Neural crest cell (in vitro differentiated cells): Measurements from ENCODE around the gene PACRG. TPM values are rescaled to one million over a fixed set of nuclear protein-coding genes. Genes with fewer than 3 reads are reported as not detected.

Experiments used
- DNase-seq: peaks from one replicate; pipeline ENCODE4 v3.0.0; 2021; ENCODE audit warnings: low read depth, mixed read lengths, low spot score
- H3K27ac Mint-ChIP-seq: one replicate; pipeline ENCODE4 v1.8.0; 2021; ENCODE audit warnings: mild to moderate bottlenecking, mixed read lengths; ENCODE audit not compliant: unreplicated experiment
- H3K27me3 Mint-ChIP-seq: 2 replicates; pipeline ENCODE4 v1.8.0; 2021; ENCODE audit warnings: low read depth, mild to moderate bottlenecking, mixed read lengths
- H3K36me3 Mint-ChIP-seq: 2 replicates; pipeline ENCODE4 v1.8.0; 2021; ENCODE audit warnings: low read depth, mild to moderate bottlenecking, mixed read lengths
- H3K4me1 Mint-ChIP-seq: 2 replicates; pipeline ENCODE4 v1.8.0; 2021; ENCODE audit warnings: mixed read lengths
- H3K4me3 Mint-ChIP-seq: one replicate; pipeline ENCODE4 v1.8.0; 2021; ENCODE audit warnings: mild to moderate bottlenecking, mixed read lengths
- H3K9me3 Mint-ChIP-seq: 2 replicates; pipeline ENCODE4 v1.8.0; 2021; ENCODE audit warnings: mixed read lengths
- total RNA-seq: library from RNA; stranded (reverse); gene quantifications from 2 replicates; pipeline ENCODE4 v1.2.1, GENCODE V29; 2021
- TF ChIP-seq, protein P1 (sequence below): fragments of 200-600 bp; sonication (generic); conservative IDR thresholded peaks from 2 replicates; pipeline ENCODE4 v1.5.0; 2021; ENCODE audit warnings: antibody characterized with exemption, mild to moderate bottlenecking

PACRG gene
- total RNA-seq, 1 donor from 2014 or later = 1.8 TPM

DNA sequence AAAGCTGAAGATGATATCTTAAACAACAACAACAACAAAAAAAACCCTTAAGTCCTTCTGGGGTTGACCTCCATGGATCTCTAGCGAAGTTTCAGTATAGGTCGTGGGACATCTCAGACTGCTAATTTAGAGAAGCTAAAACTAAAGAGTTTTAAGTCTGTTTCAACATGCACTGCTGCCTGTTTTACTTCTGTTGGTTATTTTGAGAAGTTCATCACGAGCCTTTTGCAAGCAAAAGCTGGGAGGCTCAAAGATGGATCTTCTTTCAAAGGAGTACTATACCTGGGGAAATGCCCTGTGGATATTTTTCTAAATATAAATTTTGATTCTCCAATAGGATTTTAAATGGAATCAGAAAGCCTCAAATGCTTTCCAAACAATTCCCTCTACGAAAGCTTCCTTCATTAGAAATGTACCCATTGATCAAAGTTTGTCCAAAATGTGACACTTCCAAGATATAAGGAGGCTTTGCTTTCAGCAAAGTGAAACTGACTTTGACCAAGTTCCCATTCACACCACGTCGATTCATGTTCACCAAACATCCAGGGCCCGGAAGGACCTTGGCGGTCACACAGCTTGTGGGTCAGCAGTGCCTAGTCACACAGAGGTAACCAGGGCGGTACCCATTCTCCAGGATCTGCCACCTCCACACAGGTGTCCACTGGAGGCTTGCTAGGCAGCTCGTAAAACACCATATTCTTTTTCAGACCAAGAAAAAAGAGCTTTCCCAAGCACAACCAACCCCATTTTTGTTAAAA lies 592.0 kb downstream of the PACRG start:
- Mint-ChIP-seq H3K9me3 (no peaks in the 10 kb centered on the region), H3K4me1 (peaks cover 52% of the 10 kb centered on the region), H3K4me3 (no peak overlapping the region), H3K27me3 (no peaks in the 10 kb centered on the region), H3K27ac (no peak overlapping the region), H3K36me3 (no peaks in the 10 kb centered on the region)
- no peak for DNase-seq
- TF ChIP-seq, protein P1, sequence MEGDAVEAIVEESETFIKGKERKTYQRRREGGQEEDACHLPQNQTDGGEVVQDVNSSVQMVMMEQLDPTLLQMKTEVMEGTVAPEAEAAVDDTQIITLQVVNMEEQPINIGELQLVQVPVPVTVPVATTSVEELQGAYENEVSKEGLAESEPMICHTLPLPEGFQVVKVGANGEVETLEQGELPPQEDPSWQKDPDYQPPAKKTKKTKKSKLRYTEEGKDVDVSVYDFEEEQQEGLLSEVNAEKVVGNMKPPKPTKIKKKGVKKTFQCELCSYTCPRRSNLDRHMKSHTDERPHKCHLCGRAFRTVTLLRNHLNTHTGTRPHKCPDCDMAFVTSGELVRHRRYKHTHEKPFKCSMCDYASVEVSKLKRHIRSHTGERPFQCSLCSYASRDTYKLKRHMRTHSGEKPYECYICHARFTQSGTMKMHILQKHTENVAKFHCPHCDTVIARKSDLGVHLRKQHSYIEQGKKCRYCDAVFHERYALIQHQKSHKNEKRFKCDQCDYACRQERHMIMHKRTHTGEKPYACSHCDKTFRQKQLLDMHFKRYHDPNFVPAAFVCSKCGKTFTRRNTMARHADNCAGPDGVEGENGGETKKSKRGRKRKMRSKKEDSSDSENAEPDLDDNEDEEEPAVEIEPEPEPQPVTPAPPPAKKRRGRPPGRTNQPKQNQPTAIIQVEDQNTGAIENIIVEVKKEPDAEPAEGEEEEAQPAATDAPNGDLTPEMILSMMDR = no peak

DNA sequence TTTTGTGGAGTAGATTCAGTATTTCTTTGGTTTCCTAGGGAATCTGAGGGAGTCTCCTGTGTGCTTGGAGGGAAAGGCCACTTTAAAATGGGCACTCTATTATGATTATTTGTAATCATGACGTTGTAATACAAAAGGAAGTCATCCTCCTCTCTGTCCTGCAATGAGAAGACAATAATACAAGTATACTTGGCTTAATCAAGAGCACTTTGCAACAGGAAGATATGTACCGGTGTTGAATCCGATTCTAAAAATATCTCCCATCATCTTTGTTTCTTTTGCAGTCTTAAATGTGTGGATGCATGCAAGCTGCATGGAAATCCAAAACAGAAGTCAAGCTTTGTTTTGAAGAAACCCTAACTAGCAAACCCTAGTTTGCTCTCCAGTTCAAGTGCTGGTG lies 592.6 kb downstream of the PACRG start:
- Mint-ChIP-seq H3K4me1 (peaks cover 52% of the 10 kb centered on the region), H3K9me3 (no peaks in the 10 kb centered on the region)

DNA sequence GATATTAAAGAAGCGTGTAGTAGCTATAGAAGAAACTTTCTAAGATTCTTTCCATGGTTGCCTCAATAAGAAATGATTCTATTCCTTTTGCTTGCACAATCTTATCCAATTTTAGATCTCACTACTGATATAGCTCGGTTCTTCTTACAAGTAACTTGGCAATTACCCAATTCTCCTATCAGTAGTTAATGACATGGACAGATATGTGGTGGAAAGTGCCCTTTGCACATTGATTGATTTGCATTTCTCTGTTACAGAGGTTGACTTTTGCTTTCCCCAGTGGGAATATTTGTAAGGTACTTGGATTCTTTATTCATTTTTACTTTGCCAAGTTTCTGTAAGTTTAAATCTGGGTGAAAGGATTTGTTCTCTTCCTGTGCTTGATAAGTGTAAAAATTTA lies 593.0 kb downstream of the PACRG start:
- Mint-ChIP-seq H3K4me1 (peaks cover 49% of the 10 kb centered on the region), H3K36me3 (no peaks in the 10 kb centered on the region), H3K27ac (no peak overlapping the region), H3K27me3 (no peaks in the 10 kb centered on the region), H3K4me3 (no peak overlapping the region), H3K9me3 (no peaks in the 10 kb centered on the region)
- DNase-seq = no peak
- TF ChIP-seq, protein P1 = no peak

More for the DNA sequence above, 592.6 kb downstream of the PACRG start:
- H3K27me3 Mint-ChIP-seq = no peaks in the 10 kb centered on the region
- H3K36me3 Mint-ChIP-seq = no peaks in the 10 kb centered on the region
- DNase-seq = no peak
- H3K27ac Mint-ChIP-seq = no peak overlapping the region
- H3K4me3 Mint-ChIP-seq = no peak overlapping the region
- TF ChIP-seq, protein P1 = no peak

DNA sequence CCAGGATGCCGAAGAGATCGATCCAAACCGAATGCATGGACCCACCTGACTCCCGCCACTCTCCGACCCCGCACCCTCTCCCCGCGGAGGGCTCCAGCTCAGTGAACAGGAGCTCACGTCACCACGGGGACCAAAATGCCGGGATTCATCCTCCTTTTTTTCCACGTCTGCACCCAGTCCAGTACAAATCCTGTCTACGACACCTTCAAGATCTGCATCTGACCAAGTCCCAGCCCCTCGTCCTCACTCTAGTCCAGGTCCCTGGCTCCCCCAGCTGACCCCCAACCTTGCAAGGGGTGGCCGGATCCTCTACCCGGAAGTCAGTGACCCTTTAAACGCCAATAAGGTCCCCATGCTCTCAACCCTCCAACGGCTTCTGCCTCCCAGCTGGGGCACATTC lies 593.9 kb downstream of the PACRG start:
- Mint-ChIP-seq H3K9me3 (no peaks in the 10 kb centered on the region), H3K27me3 (no peaks in the 10 kb centered on the region), H3K4me3 (no peak overlapping the region), H3K4me1 (peaks cover 48% of the 10 kb centered on the region), H3K27ac (peak overlapping the region; percentile 43), H3K36me3 (no peaks in the 10 kb centered on the region)
- TF ChIP-seq, protein P1 = no peak
- no peak for DNase-seq

DNA sequence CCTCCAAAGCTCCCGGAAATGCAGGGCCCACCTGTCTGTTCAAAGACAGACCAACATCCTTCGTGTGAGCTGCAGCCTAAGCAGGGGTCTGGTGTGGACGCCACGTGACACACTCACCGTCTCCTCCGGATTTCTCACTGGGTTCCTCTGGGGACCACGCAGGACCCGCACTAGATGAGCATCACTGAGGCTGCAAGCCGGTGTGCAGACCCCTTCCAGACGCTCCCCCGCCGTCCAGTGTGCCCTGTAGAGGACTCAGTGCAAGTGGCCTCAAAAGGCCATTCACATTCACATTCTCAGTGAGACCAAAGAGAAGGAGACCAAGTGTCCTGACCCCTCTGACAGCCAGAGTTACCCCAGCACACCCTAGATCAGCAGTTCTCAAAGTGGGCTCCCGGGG lies 595.5 kb downstream of the PACRG start:
- DNase-seq = no peak
- H3K4me3 Mint-ChIP-seq = no peak overlapping the region
- no peak overlapping the region for H3K27ac Mint-ChIP-seq
- H3K36me3 Mint-ChIP-seq = no peaks in the 10 kb centered on the region
- TF ChIP-seq, protein P1 = no peak
- no peaks in the 10 kb centered on the region for H3K27me3 Mint-ChIP-seq
- peaks cover 3% of the 10 kb centered on the region for H3K9me3 Mint-ChIP-seq
- H3K4me1 Mint-ChIP-seq = peaks cover 52% of the 10 kb centered on the region
